K562 (cell line): ENCODE data around the gene MRPS26. TPM values are rescaled to one million over a fixed set of nuclear protein-coding genes. Genes with fewer than 3 reads are reported as not detected.

Experiments used
- ATAC-seq: fragments of 200-7000 bp; cut with Tn5 transposase; 3 replicates; pipeline ENCODE4 v1.9.1; 2020; ENCODE audit warnings: moderate library complexity
- BruUV-seq: library from RNA; stranded (reverse); fragments of 400-500 nt; replicated peaks from 2 replicates; lab custom pipeline; 2021; lab: Mats Ljungman, UMichigan
- CTCF ChIA-PET: fragments of 300-600 bp; formaldehyde crosslinking; extraction: SDS; loops from one replicate; lab custom pipeline; 2021; ENCODE audit warnings: low intra/inter-chr PET ratio; lab: Yijun Ruan, JAX
- POLR2A ChIA-PET: fragments of 300-600, 350-650 bp; sonication (Branson Sonifier 250); formaldehyde crosslinking; extraction: SDS; loops from one replicate; lab custom pipeline; 2021; ENCODE audit warnings: antibody characterized with exemption, inconsistent platforms; lab: Yijun Ruan, JAX
- DNase-seq, 4 experiments: peaks; one replicate each; pipeline versions ENCODE4 v3.0.0 to v3.0.0-alpha.2; 2011 to 2018; ENCODE audit warnings: low spot score in 3 of 4, mixed read lengths in 3 of 4; ENCODE audit errors: extremely low read depth in 1 of 4
- FAIRE-seq: peaks from 2 replicates; lab custom pipeline; 2011; peaks lifted over from hg19 to GRCh38; lab: Jason Lieb, UNC
- H2AFZ ChIP-seq: 2 replicates; pipeline ENCODE4 v1.6.0; 2011; ENCODE audit warnings: low read depth, low read length, control low read depth, inconsistent platforms
- H3K27ac ChIP-seq: fragments of 200-600 bp; 3 replicates; pipeline ENCODE4 v1.8.0; 2011; ENCODE audit warnings: low read depth, mild to moderate bottlenecking, control low read depth, inconsistent platforms, low read length, moderate library complexity, mixed read lengths; ENCODE audit errors: extremely low read depth
- H3K27me3 ChIP-seq, 2 experiments: fragments of 300-600 bp in 1 of 2; 2 replicates in 1 of 2; 3 replicates in 1 of 2; pipeline versions ENCODE4 v1.6.0 to v1.8.0; 2011; ENCODE audit warnings: inconsistent platforms in 2 of 2, low read length in 2 of 2, mild to moderate bottlenecking in 1 of 2, mixed read lengths in 1 of 2, moderate library complexity in 1 of 2; ENCODE audit not compliant: control insufficient read depth in 2 of 2, insufficient read depth in 2 of 2
- H3K36me3 ChIP-seq: fragments of 300-600 bp; 3 replicates; pipeline ENCODE4 v1.8.0; 2011; ENCODE audit warnings: mild to moderate bottlenecking, low read length, inconsistent platforms; ENCODE audit not compliant: control insufficient read depth, insufficient read depth
- H3K4me1 ChIP-seq, 2 experiments: fragments of 200-600 bp in 1 of 2; replicated peaks in 1 of 2; 2 replicates in 1 of 2; 3 replicates in 1 of 2; pipeline versions ENCODE4 v1.5.1 to v1.8.0; 2011; ENCODE audit warnings: inconsistent platforms in 2 of 2, low read length in 2 of 2, mild to moderate bottlenecking in 1 of 2, mixed read lengths in 1 of 2, moderate library complexity in 1 of 2; ENCODE audit not compliant: control insufficient read depth in 2 of 2, insufficient read depth in 2 of 2
- H3K4me2 ChIP-seq: 2 replicates; pipeline ENCODE4 v1.6.1; 2011; ENCODE audit warnings: low read length, control low read depth, inconsistent platforms, mixed read lengths; ENCODE audit not compliant: insufficient read depth
- H3K4me3 ChIP-seq: fragments of 200-600 bp; sonication (generic), shearing (Covaris generic); 2 replicates; pipeline ENCODE4 v1.5.1; 2016; ENCODE audit warnings: control low read depth, inconsistent platforms
- H3K79me2 ChIP-seq: fragments of 200-600 bp; 3 replicates; pipeline ENCODE4 v1.8.0; 2011; ENCODE audit warnings: low read length, inconsistent platforms; ENCODE audit not compliant: control insufficient read depth, insufficient read depth
- H3K9ac ChIP-seq, 2 experiments: 2 replicates each; pipeline versions ENCODE4 v1.6.0 to v1.6.1; 2011; ENCODE audit warnings: low read depth in 2 of 2, low read length in 2 of 2, control low read depth in 1 of 2, inconsistent platforms in 1 of 2, mild to moderate bottlenecking in 1 of 2, mixed read lengths in 1 of 2; ENCODE audit not compliant: insufficient read depth in 1 of 2
- H3K9me1 ChIP-seq: one replicate; pipeline ENCODE4 v1.6.0; 2011; ENCODE audit warnings: inconsistent platforms, mild to moderate bottlenecking, low read length, moderate library complexity; ENCODE audit not compliant: control insufficient read depth, insufficient read depth
- H3K9me3 ChIP-seq: replicated peaks from 2 replicates; pipeline ENCODE4 v1.5.1; 2011; ENCODE audit warnings: low read depth, low read length, inconsistent platforms; ENCODE audit not compliant: control insufficient read depth, insufficient read depth
- H4K20me1 ChIP-seq: replicated peaks from 2 replicates; pipeline ENCODE4 v1.6.1; 2011; ENCODE audit warnings: low read length, inconsistent platforms, mixed read lengths; ENCODE audit not compliant: control insufficient read depth, insufficient read depth
- CREBBP ChIP-seq: IDR thresholded peaks from one replicate; pipeline ENCODE4 v1.6.1; 2012; ENCODE audit warnings: low read depth, mild to moderate bottlenecking, control low read depth, inconsistent platforms, low read length
- HDAC3 ChIP-seq: fragments of 450-650 bp; IDR thresholded peaks from 2 replicates; pipeline ENCODE4 v1.6.1; 2018; ENCODE audit warnings: borderline replicate concordance, mild to moderate bottlenecking, moderate library complexity; ENCODE audit not compliant: partially characterized antibody
- MAFK ChIP-seq: IDR thresholded peaks from 2 replicates; pipeline ENCODE4 v1.6.1; 2011; ENCODE audit warnings: low read length, improper control_type of control experiment
- NR4A1 ChIP-seq, 2 experiments: fragments of 250-450 bp in 1 of 2; fragments of 450-650 bp in 1 of 2; sonication (Bioruptor Pico) in 1 of 2; IDR thresholded peaks; 2 replicates each; pipeline versions ENCODE4 v1.4.0 to v1.6.1; 2016 to 2020; ENCODE audit warnings: mild to moderate bottlenecking in 2 of 2, missing compliant biosample characterization in 1 of 2, missing genetic modification characterization in 1 of 2, moderate library complexity in 1 of 2
- PPARD ChIP-seq: fragments of 250-450 bp; sonication (Bioruptor Pico); IDR thresholded peaks from 2 replicates; pipeline ENCODE4 v1.8.0; 2022; ENCODE audit warnings: inconsistent platforms, mild to moderate bottlenecking, moderate library complexity
- RAD21 ChIP-seq, 2 experiments: fragments of 250-450 bp in 1 of 2; fragments of 450-650 bp in 1 of 2; sonication (Bioruptor Pico) in 1 of 2; formaldehyde crosslinking in 1 of 2; IDR thresholded peaks in 1 of 2; conservative IDR thresholded peaks in 1 of 2; 2 replicates each; pipeline versions ENCODE4 v1.4.0 to v1.8.0; 2020 to 2022; ENCODE audit warnings: mild to moderate bottlenecking in 2 of 2, moderate library complexity in 1 of 2
- SMARCA4 ChIP-seq: fragments of 450-650 bp; IDR thresholded peaks from 2 replicates; pipeline ENCODE4 v1.6.1; 2016
- ZNF583 ChIP-seq: fragments of 250-450 bp; sonication (Bioruptor Pico); IDR thresholded peaks from 2 replicates; pipeline ENCODE4 v1.4.0; 2020
- WGBS: fragments of 100-300 bp; shearing (Covaris generic); methylation state at CpG from one replicate; pipeline ENCODE4 v1.1.6; 2016; ENCODE audit warnings: low coverage, mixed read lengths; ENCODE audit not compliant: insufficient coverage; ENCODE audit errors: missing lambda C conversion rate; 5-methylcytosine and 5-hydroxymethylcytosine counted together
- in situ Hi-C: fragments of 300-500 bp; cut with MboI; formaldehyde crosslinking; loops from 4 replicates; pipeline ENCODE4 v1.15.0; 2018; ENCODE audit warnings: inconsistent platforms, mixed read lengths
- intact Hi-C: fragments of 100-400 bp; cut with micrococcal nuclease; formaldehyde crosslinking; loops from 2 replicates; pipeline ENCODE4 v1.14.2; 2022
- polyA plus RNA-seq, 8 experiments: library from polyadenylated mRNA; depleted of rRNA in 4 of 8; stranded (reverse) in 5 of 8; unstranded in 3 of 8; fragments of >200 nt; fragmentation: Nextera tagmentation in 2 of 8; fragmentation: Illumina TruSeq in 1 of 8; extraction: Ambion mirVana in 2 of 8; extraction: Trizol in 1 of 8; gene quantifications; 2 replicates each; pipeline versions ENCODE4 v1.2.1 to v1.2.3, GENCODE V29; 2011 to 2014; ENCODE audit warnings: inconsistent platforms in 1 of 8, missing spikeins in 1 of 8
- total RNA-seq, 7 experiments: library from RNA; depleted of rRNA in 6 of 7; stranded (reverse); fragments of >200 nt in 6 of 7; fragmentation: Illumina TruSeq in 2 of 7; extraction: Trizol in 2 of 7; gene quantifications; 2 replicates each; pipeline versions ENCODE4 v1.2.1 to v1.2.3, GENCODE V29; 2011 to 2021; ENCODE audit warnings: low replicate concordance in 1 of 7
- TF ChIP-seq, protein P1 (sequence below): sonication (generic); formaldehyde crosslinking; IDR thresholded peaks from 2 replicates; pipeline ENCODE4 v1.9.0; 2022; ENCODE audit warnings: mild to moderate bottlenecking, missing genetic modification reagents
- TF ChIP-seq, protein P2 (sequence below): sonication (generic); formaldehyde crosslinking; IDR thresholded peaks from 2 replicates; pipeline ENCODE4 v1.8.1; 2023; ENCODE audit warnings: mild to moderate bottlenecking, missing genetic modification reagents
- TF ChIP-seq, protein P3 (sequence below): fragments of 150-350 bp; IDR thresholded peaks from 2 replicates; pipeline ENCODE4 v1.6.1; 2014; ENCODE audit warnings: low read depth, mild to moderate bottlenecking, low read length, borderline replicate concordance

MRPS26 gene
- total and polyA plus RNA-seq, 9 of the 15 experiments (the other 6 are each of a cell fraction or from before 2014, with no cell fraction given): 2.7 to 70.5 (median 28.8) TPM

DNA sequence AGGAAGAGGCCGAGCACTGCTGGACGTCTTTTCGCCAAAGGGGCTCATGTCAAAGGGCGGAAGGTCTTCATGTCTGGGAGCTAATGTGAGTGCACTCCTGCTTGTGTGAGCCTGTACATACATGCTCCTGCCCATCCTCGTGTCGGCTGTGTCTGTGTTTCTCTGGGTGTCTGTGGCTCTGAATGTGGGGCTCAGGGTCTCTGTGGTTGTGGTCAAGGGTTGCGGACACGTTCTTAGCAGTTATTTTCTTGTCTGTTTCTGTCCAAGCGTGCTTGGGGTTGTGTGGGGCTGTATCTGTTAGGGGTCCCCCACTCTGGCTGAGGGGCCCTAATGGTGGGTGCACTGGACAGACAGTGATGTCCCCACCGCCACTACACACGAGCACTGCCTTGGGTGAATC is 35.8 kb downstream of the MRPS26 start:
- TF ChIP-seq RAD21 (CRISPR knock-in tag; conservative IDR thresholded peaks at IDR 0.05 in 1 of 2, IDR thresholded peaks at IDR 0.05 in 1 of 2) (no peak), NR4A1 (CRISPR knock-in tag; IDR thresholded peaks at IDR 0.05) (no peak), NR4A1 (tag; IDR thresholded peaks at IDR 0.05) (no peak), PPARD (CRISPR knock-in tag) (no peak), CREBBP (no peak), ZNF583 (CRISPR knock-in tag) (no peak), HDAC3 (no peak), SMARCA4 (no peak), MAFK (no peak)
- TF ChIP-seq, protein P1, sequence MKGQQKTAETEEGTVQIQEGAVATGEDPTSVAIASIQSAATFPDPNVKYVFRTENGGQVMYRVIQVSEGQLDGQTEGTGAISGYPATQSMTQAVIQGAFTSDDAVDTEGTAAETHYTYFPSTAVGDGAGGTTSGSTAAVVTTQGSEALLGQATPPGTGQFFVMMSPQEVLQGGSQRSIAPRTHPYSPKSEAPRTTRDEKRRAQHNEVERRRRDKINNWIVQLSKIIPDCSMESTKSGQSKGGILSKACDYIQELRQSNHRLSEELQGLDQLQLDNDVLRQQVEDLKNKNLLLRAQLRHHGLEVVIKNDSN (CRISPR knock-in tag): no peak
- TF ChIP-seq, protein P2, sequence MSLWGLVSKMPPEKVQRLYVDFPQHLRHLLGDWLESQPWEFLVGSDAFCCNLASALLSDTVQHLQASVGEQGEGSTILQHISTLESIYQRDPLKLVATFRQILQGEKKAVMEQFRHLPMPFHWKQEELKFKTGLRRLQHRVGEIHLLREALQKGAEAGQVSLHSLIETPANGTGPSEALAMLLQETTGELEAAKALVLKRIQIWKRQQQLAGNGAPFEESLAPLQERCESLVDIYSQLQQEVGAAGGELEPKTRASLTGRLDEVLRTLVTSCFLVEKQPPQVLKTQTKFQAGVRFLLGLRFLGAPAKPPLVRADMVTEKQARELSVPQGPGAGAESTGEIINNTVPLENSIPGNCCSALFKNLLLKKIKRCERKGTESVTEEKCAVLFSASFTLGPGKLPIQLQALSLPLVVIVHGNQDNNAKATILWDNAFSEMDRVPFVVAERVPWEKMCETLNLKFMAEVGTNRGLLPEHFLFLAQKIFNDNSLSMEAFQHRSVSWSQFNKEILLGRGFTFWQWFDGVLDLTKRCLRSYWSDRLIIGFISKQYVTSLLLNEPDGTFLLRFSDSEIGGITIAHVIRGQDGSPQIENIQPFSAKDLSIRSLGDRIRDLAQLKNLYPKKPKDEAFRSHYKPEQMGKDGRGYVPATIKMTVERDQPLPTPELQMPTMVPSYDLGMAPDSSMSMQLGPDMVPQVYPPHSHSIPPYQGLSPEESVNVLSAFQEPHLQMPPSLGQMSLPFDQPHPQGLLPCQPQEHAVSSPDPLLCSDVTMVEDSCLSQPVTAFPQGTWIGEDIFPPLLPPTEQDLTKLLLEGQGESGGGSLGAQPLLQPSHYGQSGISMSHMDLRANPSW: no peak
- TF ChIP-seq, protein P3, sequence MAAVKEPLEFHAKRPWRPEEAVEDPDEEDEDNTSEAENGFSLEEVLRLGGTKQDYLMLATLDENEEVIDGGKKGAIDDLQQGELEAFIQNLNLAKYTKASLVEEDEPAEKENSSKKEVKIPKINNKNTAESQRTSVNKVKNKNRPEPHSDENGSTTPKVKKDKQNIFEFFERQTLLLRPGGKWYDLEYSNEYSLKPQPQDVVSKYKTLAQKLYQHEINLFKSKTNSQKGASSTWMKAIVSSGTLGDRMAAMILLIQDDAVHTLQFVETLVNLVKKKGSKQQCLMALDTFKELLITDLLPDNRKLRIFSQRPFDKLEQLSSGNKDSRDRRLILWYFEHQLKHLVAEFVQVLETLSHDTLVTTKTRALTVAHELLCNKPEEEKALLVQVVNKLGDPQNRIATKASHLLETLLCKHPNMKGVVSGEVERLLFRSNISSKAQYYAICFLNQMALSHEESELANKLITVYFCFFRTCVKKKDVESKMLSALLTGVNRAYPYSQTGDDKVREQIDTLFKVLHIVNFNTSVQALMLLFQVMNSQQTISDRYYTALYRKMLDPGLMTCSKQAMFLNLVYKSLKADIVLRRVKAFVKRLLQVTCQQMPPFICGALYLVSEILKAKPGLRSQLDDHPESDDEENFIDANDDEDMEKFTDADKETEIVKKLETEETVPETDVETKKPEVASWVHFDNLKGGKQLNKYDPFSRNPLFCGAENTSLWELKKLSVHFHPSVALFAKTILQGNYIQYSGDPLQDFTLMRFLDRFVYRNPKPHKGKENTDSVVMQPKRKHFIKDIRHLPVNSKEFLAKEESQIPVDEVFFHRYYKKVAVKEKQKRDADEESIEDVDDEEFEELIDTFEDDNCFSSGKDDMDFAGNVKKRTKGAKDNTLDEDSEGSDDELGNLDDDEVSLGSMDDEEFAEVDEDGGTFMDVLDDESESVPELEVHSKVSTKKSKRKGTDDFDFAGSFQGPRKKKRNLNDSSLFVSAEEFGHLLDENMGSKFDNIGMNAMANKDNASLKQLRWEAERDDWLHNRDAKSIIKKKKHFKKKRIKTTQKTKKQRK: no peak
- TF ChIP-seq, all 486 proteins: peak for 0
- ATAC-seq: no peak
- Histone ChIP-seq H3K4me3 (no peak overlapping the region), H2AFZ (no peak overlapping the region), H3K9me3 (no peaks in the 10 kb centered on the region), H3K4me2 (no peak overlapping the region), H3K27ac (no peak overlapping the region), H3K9ac (no peak overlapping the region), H3K27me3 (no peaks in the 10 kb centered on the region), H3K36me3 (no peaks in the 10 kb centered on the region), H3K4me1 (peaks cover 15 to 32% of the 10 kb centered on the region in 2 experiments; a peak in 4 of 5 replicates), H4K20me1 (no peaks in the 10 kb centered on the region), H3K9me1 (peaks cover 3% of the 10 kb centered on the region), H3K79me2 (no peaks in the 10 kb centered on the region)
- BruUV-seq: no TSS peak
- 66% methylated on average over 6 of the region's 11 CpGs for WGBS
- no peak for FAIRE-seq
- in situ Hi-C loops (no loop called here), intact Hi-C loops (no loop called here)
- CTCF ChIA-PET: no interaction called here
- no peak for DNase-seq
- POLR2A ChIA-PET: no interaction called here
